ENCODE data around the gene RABIF. TPM values are rescaled to one million over a fixed set of nuclear protein-coding genes. Genes with fewer than 3 reads are reported as not detected.

Gene RABIF
- total and polyA plus RNA-seq, 4 experiments from 2014 or later: 17.3 to 25.0 (median 21.4) TPM

GRCh38 chr1:202848191-202848542 lies 40.8 kb downstream of the RABIF start:
- no peaks in the 10 kb centered on the region for H3K27me3 ChIP-seq (ENCODE audit: insufficient read depth, low read length)
- H3K27ac Mint-ChIP-seq: peak overlapping the region in 1 of 7 donors; percentile 44
- H3K36me3 Mint-ChIP-seq: no peaks in the 10 kb centered on the region
- CTCF ChIA-PET (ENCODE audit: partially characterized antibody): no interaction called here
- intact Hi-C loops (cut with micrococcal nuclease): no loop called here
- H3K27ac ChIP-seq (ENCODE audit: low read depth, low read length): no peak overlapping the region
- no peaks in the 10 kb centered on the region for H3K36me3 ChIP-seq (ENCODE audit: insufficient read depth, low read length)
- peaks cover 0 to 1% of the 10 kb centered on the region in 2 donors for H3K27me3 Mint-ChIP-seq
- no peaks in the 10 kb centered on the region for H3K4me1 ChIP-seq (ENCODE audit: insufficient read depth, low read length)
- H3K4me1 Mint-ChIP-seq: no peaks in the 10 kb centered on the region
- no peaks in the 10 kb centered on the region for H3K9me3 ChIP-seq (ENCODE audit: control insufficient read depth in 1 of 2, low read length in 2 of 2)
- H3K4me3 ChIP-seq (ENCODE audit: low read length in 2 of 2): no peak overlapping the region
- no peak overlapping the region for H3K4me3 Mint-ChIP-seq
- no peak for DNase-seq
- POLR2A ChIA-PET (ENCODE audit: partially characterized antibody): no interaction called here
- H3K9me3 Mint-ChIP-seq: no peaks in the 10 kb centered on the region

- ChIA-PET POLR2A (ENCODE audit: partially characterized antibody) (no interaction called here), CTCF (ENCODE audit: partially characterized antibody) (no interaction called here)
- Mint-ChIP-seq H3K27me3 (peaks cover 0 to 1% of the 10 kb centered on the region in 2 donors), H3K4me1 (no peaks in the 10 kb centered on the region), H3K4me3 (no peak overlapping the region), H3K9me3 (no peaks in the 10 kb centered on the region), H3K36me3 (no peaks in the 10 kb centered on the region), H3K27ac (no peak overlapping the region)
- Histone ChIP-seq H3K36me3 (ENCODE audit: insufficient read depth, low read length) (no peaks in the 10 kb centered on the region), H3K9me3 (ENCODE audit: control insufficient read depth in 1 of 2, low read length in 2 of 2) (no peaks in the 10 kb centered on the region), H3K27ac (ENCODE audit: low read depth, low read length) (no peak overlapping the region), H3K27me3 (ENCODE audit: insufficient read depth, low read length) (no peaks in the 10 kb centered on the region), H3K4me3 (ENCODE audit: low read length in 2 of 2) (no peak overlapping the region), H3K4me1 (ENCODE audit: insufficient read depth, low read length) (no peaks in the 10 kb centered on the region)
- DNase-seq: no peak
- intact Hi-C loops (cut with micrococcal nuclease): no loop called here
Measured at GRCh38 chr1:202844935-202845334, 44.0 kb downstream of the RABIF start.

- DNase-seq: no peak
- ChIA-PET POLR2A (ENCODE audit: partially characterized antibody) (no interaction called here), CTCF (ENCODE audit: partially characterized antibody) (no interaction called here)
- no peak overlapping the region for H3K27ac Mint-ChIP-seq
- H3K4me3 Mint-ChIP-seq: no peak overlapping the region
- no peaks in the 10 kb centered on the region for H3K9me3 Mint-ChIP-seq
- intact Hi-C loops (cut with micrococcal nuclease): no loop called here
- no peaks in the 10 kb centered on the region for H3K4me1 Mint-ChIP-seq
- no peaks in the 10 kb centered on the region for H3K9me3 ChIP-seq (ENCODE audit: control insufficient read depth in 1 of 2, low read length in 2 of 2)
- H3K27me3 ChIP-seq (ENCODE audit: insufficient read depth, low read length): no peaks in the 10 kb centered on the region
- H3K36me3 ChIP-seq (ENCODE audit: insufficient read depth, low read length): no peaks in the 10 kb centered on the region
- H3K36me3 Mint-ChIP-seq: no peaks in the 10 kb centered on the region
- no peaks in the 10 kb centered on the region for H3K4me1 ChIP-seq (ENCODE audit: insufficient read depth, low read length)
- H3K4me3 ChIP-seq (ENCODE audit: low read length in 2 of 2): no peak overlapping the region
- H3K27me3 Mint-ChIP-seq: peaks cover 0 to 1% of the 10 kb centered on the region in 2 donors
- H3K27ac ChIP-seq (ENCODE audit: low read depth, low read length): no peak overlapping the region
Measured at GRCh38 chr1:202844259-202844658, 44.7 kb downstream of the RABIF start.

- Histone ChIP-seq H3K4me1 (ENCODE audit: insufficient read depth, low read length) (no peaks in the 10 kb centered on the region), H3K9me3 (ENCODE audit: control insufficient read depth in 1 of 2, low read length in 2 of 2) (no peaks in the 10 kb centered on the region), H3K27ac (ENCODE audit: low read depth, low read length) (no peak overlapping the region), H3K27me3 (ENCODE audit: insufficient read depth, low read length) (no peaks in the 10 kb centered on the region), H3K36me3 (ENCODE audit: insufficient read depth, low read length) (no peaks in the 10 kb centered on the region), H3K4me3 (ENCODE audit: low read length in 2 of 2) (no peak overlapping the region)
- ChIA-PET CTCF (ENCODE audit: partially characterized antibody) (interaction anchor here (1.4 kb wide), 1 partner anchor 10 kb away, joined by 7 read pairs; no protein-coding TSS in a partner anchor), POLR2A (ENCODE audit: partially characterized antibody) (no interaction called here)
- H3K4me1 Mint-ChIP-seq: peaks cover 0 to 2% (median under 1%) of the 10 kb centered on the region in 4 donors
- intact Hi-C loops (cut with micrococcal nuclease): no loop called here
- no peaks in the 10 kb centered on the region for H3K9me3 Mint-ChIP-seq
- H3K27ac Mint-ChIP-seq: no peak overlapping the region
- no peak overlapping the region for H3K4me3 Mint-ChIP-seq
- DNase-seq: no peak
- H3K36me3 Mint-ChIP-seq: no peaks in the 10 kb centered on the region
- H3K27me3 Mint-ChIP-seq: peaks cover 0 to 1% of the 10 kb centered on the region in 2 donors
Measured at GRCh38 chr1:202843081-202843480, 45.9 kb downstream of the RABIF start.

- peaks cover 35% of the 10 kb centered on the region for H3K4me1 ChIP-seq (ENCODE audit: insufficient read depth, low read length)
- Mint-ChIP-seq H3K36me3 (no peaks in the 10 kb centered on the region), H3K4me1 (peaks cover 24 to 40% (median 33%) of the 10 kb centered on the region in 4 donors), H3K4me3 (peak overlapping the region in 3 of 8 donors; percentile 25 to 52 (median 33)), H3K27me3 (no peaks in the 10 kb centered on the region), H3K9me3 (peaks cover 0 to 1% (median 0%) of the 10 kb centered on the region in 8 donors), H3K27ac (peak overlapping the region in 1 of 7 donors; percentile 9)
- no peak overlapping the region for H3K27ac ChIP-seq (ENCODE audit: low read depth, low read length)
- no peaks in the 10 kb centered on the region for H3K27me3 ChIP-seq (ENCODE audit: insufficient read depth, low read length)
- intact Hi-C loops (cut with micrococcal nuclease): no loop called here
- no peak for DNase-seq
- CTCF ChIA-PET (ENCODE audit: partially characterized antibody): no interaction called here
- no peaks in the 10 kb centered on the region for H3K9me3 ChIP-seq (ENCODE audit: control insufficient read depth in 1 of 2, low read length in 2 of 2)
- POLR2A ChIA-PET (ENCODE audit: partially characterized antibody): no interaction called here
- no peaks in the 10 kb centered on the region for H3K36me3 ChIP-seq (ENCODE audit: insufficient read depth, low read length)
- H3K4me3 ChIP-seq (ENCODE audit: low read length in 2 of 2): no peak overlapping the region
Measured at GRCh38 chr1:202837746-202838262, 51.1 kb downstream of the RABIF start.

GRCh38 chr1:202836623-202837403 lies 52.1 kb downstream of the RABIF start:
- Mint-ChIP-seq H3K9me3 (peaks cover 0 to 1% (median 0%) of the 10 kb centered on the region in 8 donors), H3K4me3 (peak overlapping the region in 6 of 8 donors; percentile 52 to 78 (median 58)), H3K36me3 (no peaks in the 10 kb centered on the region), H3K27ac (peak overlapping the region in 6 of 7 donors; percentile 29 to 94 (median 68)), H3K4me1 (peaks cover 24 to 40% (median 33%) of the 10 kb centered on the region in 4 donors), H3K27me3 (no peaks in the 10 kb centered on the region)
- intact Hi-C loops (cut with micrococcal nuclease): no loop called here
- Histone ChIP-seq H3K36me3 (ENCODE audit: insufficient read depth, low read length) (no peaks in the 10 kb centered on the region), H3K27me3 (ENCODE audit: insufficient read depth, low read length) (no peaks in the 10 kb centered on the region), H3K9me3 (ENCODE audit: control insufficient read depth in 1 of 2, low read length in 2 of 2) (no peaks in the 10 kb centered on the region), H3K27ac (ENCODE audit: low read depth, low read length) (no peak overlapping the region), H3K4me3 (ENCODE audit: low read length in 2 of 2) (peak overlapping the region in 1 of 2 donors; percentile 7), H3K4me1 (ENCODE audit: insufficient read depth, low read length) (peaks cover 35% of the 10 kb centered on the region)
- ChIA-PET CTCF (ENCODE audit: partially characterized antibody) (interaction anchor here (1.3 kb wide), 1 partner anchor 107 kb away, joined by 4 read pairs; no protein-coding TSS in a partner anchor), POLR2A (ENCODE audit: partially characterized antibody) (interaction anchor here (0.9 to 1.9 kb wide), 3 partner anchors 29 to 170 kb away, joined by 3 to 5 read pairs (median 3); partner anchors contain the start of genes KDM5B, RABIF and TMEM183A)
- no peak for DNase-seq

GRCh38 chr1:202835548-202836072 lies 53.3 kb downstream of the RABIF start:
- Histone ChIP-seq H3K4me1 (ENCODE audit: insufficient read depth, low read length) (peaks cover 35% of the 10 kb centered on the region), H3K4me3 (ENCODE audit: low read length in 2 of 2) (no peak overlapping the region), H3K27me3 (ENCODE audit: insufficient read depth, low read length) (no peaks in the 10 kb centered on the region), H3K9me3 (ENCODE audit: control insufficient read depth in 1 of 2, low read length in 2 of 2) (no peaks in the 10 kb centered on the region), H3K27ac (ENCODE audit: low read depth, low read length) (no peak overlapping the region), H3K36me3 (ENCODE audit: insufficient read depth, low read length) (no peaks in the 10 kb centered on the region)
- Mint-ChIP-seq H3K36me3 (no peaks in the 10 kb centered on the region), H3K4me1 (peaks cover 24 to 40% (median 33%) of the 10 kb centered on the region in 4 donors), H3K27ac (peak overlapping the region; percentile 17 to 89 (median 75)), H3K4me3 (peak overlapping the region in 7 of 8 donors; percentile 6 to 72 (median 59)), H3K27me3 (no peaks in the 10 kb centered on the region), H3K9me3 (peaks cover 0 to 1% (median 0%) of the 10 kb centered on the region in 8 donors)
- DNase-seq: peak; percentile 29 to 57 (median 44)
- CTCF ChIA-PET (ENCODE audit: partially characterized antibody): interaction anchor here (0.8 to 1.3 kb wide), 3 partner anchors 14 to 204 kb away, joined by 3 to 4 read pairs (median 3); no protein-coding TSS in a partner anchor
- POLR2A ChIA-PET (ENCODE audit: partially characterized antibody): interaction anchor here (0.9 to 1.9 kb wide), 5 partner anchors 17 to 172 kb away, joined by 3 to 5 read pairs (median 3); partner anchors contain the start of genes KDM5B, RABIF and TMEM183A
- intact Hi-C loops (cut with micrococcal nuclease): no loop called here

All from CD4-positive, alpha-beta memory T cell (primary cell).